Retina (tissue), 1 donor: ENCODE measurements around the gene ZCCHC17.
A peak's percentile ranks its signal among the peaks of the same experiment; 100 is the strongest.

Experiments used
- DNase-seq: peaks from one replicate; pipeline ENCODE4 v3.0.0-alpha.2; 2016

ZCCHC17 gene

DNA sequence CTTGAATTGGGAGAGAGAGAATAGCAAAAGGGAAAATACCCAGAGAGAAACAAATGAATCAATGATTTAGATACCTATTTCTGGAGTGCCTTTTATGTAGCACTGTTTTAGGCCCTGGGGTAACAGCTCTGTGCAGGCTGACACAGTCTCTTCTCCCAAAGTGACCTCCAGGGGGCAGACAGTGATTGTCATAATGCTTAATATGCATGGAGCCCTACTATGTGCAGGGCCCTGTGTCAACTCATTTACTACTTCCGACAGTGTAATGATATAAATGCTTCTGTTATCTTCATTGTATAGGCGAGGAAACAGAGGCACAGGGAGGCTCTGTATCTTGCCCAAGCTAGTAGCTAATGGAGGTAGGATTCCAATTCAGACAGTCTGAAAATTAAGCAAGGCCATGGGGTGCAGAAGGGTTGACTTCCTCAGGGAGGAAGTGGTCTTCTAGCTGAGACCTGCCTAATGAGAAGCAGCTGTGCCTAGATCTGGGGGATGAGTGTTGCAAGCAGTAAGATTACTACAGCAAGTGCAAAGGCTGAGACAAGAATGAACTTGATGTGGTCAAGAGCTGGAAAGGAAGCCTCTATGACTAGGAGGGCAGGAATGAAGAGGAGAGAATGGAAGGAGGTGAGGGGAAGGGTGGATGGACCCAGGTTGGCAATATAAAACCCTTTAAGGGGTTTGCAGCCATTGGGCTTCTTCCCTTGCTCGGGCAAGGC lies 100.0 kb downstream of the ZCCHC17 start:
- DNase-seq: no peak

DNA sequence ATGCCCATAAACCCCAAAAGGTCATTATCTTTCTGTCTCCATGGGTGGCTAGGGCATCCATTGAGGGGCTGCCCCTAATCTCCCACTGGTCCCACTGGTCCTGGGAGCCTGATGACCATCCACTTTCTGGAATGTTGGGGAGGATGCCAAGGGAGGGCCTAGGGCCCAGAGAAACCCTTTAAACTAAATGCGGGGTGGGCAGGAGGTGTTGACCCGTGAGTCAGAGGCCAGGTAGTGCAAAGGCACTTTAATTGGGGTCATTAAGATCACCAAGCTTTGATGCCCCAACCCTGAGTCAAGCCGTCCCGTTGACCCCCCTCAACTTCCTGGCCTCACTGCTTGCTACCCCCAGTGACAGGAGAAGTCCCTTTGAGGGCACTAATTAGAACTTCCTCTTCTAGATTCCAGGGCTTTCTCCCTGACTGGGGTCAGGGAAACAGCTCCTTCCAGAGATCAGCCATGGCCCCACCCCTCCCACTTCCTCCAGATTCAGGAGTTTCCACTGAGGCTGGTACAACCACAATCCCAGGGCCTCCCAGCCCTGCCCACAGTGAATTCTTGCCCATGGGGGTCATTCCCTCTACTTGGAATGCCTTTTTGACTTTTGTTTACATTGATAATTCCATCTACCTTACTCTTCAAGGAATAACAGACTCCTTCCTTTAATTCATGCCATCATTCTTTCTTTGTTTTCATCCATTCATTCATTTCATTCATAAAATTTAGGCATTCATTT lies 100.7 kb downstream of the ZCCHC17 start:
- no peak for DNase-seq

DNA sequence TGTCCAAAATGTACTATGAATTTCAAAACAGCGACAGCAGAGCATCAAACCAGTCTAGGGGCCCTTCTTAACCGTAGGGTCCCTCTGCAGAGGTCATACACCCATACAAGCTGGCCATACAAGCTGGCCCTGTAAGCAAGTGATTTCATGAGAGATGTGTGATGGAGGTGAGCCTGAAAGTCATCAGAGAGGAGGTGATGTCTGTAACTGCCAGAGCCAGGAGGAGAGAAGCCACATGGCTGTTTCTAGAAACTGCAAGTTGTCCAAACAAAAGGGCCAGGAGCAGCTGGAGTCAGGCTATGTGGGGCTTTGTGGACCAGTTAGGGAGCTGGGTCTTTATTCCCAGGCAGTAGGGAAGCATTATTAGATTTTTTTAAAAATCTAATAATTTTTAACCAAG lies 101.4 kb downstream of the ZCCHC17 start:
- no peak for DNase-seq

GRCh38 chr1:31399976-31400375 lies 103.1 kb downstream of the ZCCHC17 start:
- DNase-seq: no peak

- no peak for DNase-seq
These were observed 103.6 kb downstream of the ZCCHC17 start for GRCh38 chr1:31400393-31400792.

- no peak for DNase-seq
These were observed 104.4 kb downstream of the ZCCHC17 start for GRCh38 chr1:31401241-31401640.

GRCh38 chr1:31405578-31406245 lies 108.9 kb downstream of the ZCCHC17 start:
- DNase-seq: no peak

GRCh38 chr1:31407029-31407626 lies 110.3 kb downstream of the ZCCHC17 start:
- no peak for DNase-seq

GRCh38 chr1:31408788-31409318 lies 112.0 kb downstream of the ZCCHC17 start:
- no peak for DNase-seq

DNA sequence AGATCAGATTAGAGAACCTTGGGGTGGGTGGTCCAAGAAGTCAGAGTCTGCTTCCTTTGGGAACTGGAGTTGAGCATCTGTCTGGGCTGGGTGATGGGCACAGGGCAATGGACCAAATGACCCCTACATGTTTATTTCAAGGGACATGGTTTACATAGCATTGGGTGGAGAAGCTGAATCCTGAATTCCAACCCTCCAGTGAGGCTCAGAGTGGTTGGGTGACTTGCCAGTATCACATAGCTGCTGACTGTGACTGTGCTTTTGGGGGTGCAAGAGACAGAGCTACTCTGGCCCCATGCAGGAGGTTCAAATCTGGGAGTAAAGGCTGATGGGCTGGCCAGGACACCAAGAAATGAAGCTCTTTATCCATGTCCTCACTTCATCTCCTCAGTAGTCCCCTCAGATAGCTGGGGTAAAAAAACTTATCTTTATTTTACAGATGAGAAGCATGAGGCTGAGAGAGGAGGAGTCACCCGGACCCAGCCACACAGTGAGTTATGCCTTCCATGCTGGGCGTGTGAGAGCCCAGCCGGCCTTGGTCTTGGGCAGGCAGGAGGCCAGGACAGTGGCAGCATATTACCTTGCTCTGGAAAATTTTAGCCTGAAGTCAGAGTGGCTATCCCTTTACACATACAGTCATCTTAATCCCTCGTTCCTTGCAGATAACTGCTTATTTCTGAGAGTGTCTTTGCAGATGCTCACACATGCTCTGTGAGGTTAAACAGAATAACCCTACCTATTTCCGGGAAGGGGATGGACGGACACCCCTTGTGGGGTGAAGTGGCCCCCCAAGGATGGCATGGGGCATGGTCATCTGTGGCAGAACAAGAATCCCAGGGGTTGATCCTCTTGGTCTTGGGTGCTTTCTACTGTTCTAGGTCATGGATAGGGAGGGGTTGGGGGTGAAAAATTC lies 113.4 kb downstream of the ZCCHC17 start:
- DNase-seq: no peak

GRCh38 chr1:31410871-31411270 lies 114.0 kb downstream of the ZCCHC17 start:
- no peak for DNase-seq

GRCh38 chr1:31412205-31412604 lies 115.4 kb downstream of the ZCCHC17 start:
- no peak for DNase-seq

GRCh38 chr1:31412732-31413404 lies 116.0 kb downstream of the ZCCHC17 start, which contains the start of gene SERINC2:
SERINC2 (plus strand) TSS chr1:31413213; CDS start chr1:31413266, 53 bp downstream.
- DNase-seq: no peak

GRCh38 chr1:31413405-31414001 lies 116.7 kb downstream of the ZCCHC17 start:
- peak; percentile 93 for DNase-seq
